PC-9 (cell line): ENCODE data around the gene RALGPS1. TPM values are rescaled to one million over a fixed set of nuclear protein-coding genes. Genes with fewer than 3 reads are reported as not detected.

Source experiments
- BruUV-seq: library from RNA; stranded (reverse); fragments of 400-500 nt; replicated peaks from 2 replicates; lab custom pipeline; 2021; lab: Mats Ljungman, UMichigan
- CTCF ChIA-PET: fragments of 300-600 bp; sonication (Branson Sonifier 250); formaldehyde crosslinking; loops from one replicate; lab custom pipeline; 2022; ENCODE audit warnings: antibody characterized with exemption; lab: Charles Lee
- POLR2A ChIA-PET: fragments of 300-600 bp; sonication (Branson Sonifier 250); formaldehyde crosslinking; loops from one replicate; lab custom pipeline; 2022; ENCODE audit warnings: antibody characterized with exemption; ENCODE audit not compliant: unreplicated experiment; lab: Charles Lee
- DNase-seq, 2 experiments: peaks; one replicate each; pipeline versions ENCODE4 v3.0.0 to v3.0.0-alpha.2; 2015 to 2022; ENCODE audit warnings: mixed read lengths in 1 of 2
- H2AFZ ChIP-seq: fragments of 200-600 bp; sonication (generic); 2 replicates; pipeline ENCODE4 v1.8.1; 2017; ENCODE audit warnings: antibody characterized with exemption
- H3F3A ChIP-seq: fragments of 200-600 bp; sonication (generic); 2 replicates; pipeline ENCODE4 v1.8.1; 2017; ENCODE audit warnings: antibody characterized with exemption, mild to moderate bottlenecking, low read depth; ENCODE audit not compliant: insufficient read depth
- H3K27ac ChIP-seq: fragments of 200-600 bp; sonication (generic); 2 replicates; pipeline ENCODE4 v1.6.1; 2016; ENCODE audit warnings: mixed run types
- H3K27me3 ChIP-seq: fragments of 200-600 bp; sonication (generic); 2 replicates; pipeline ENCODE4 v1.6.1; 2016; ENCODE audit warnings: low read depth, mixed run types; ENCODE audit not compliant: insufficient read depth
- H3K36me3 ChIP-seq: fragments of 200-600 bp; sonication (generic); 2 replicates; pipeline ENCODE4 v1.6.1; 2016; ENCODE audit warnings: low read depth, mixed run types
- H3K4me1 ChIP-seq: fragments of 200-600 bp; sonication (generic); replicated peaks from 2 replicates; pipeline ENCODE4 v1.6.1; 2016; ENCODE audit warnings: mixed run types; ENCODE audit not compliant: insufficient read depth
- H3K4me2 ChIP-seq: fragments of 200-600 bp; sonication (generic); 2 replicates; pipeline ENCODE4 v1.6.1; 2017; ENCODE audit warnings: mixed run types
- H3K4me3 ChIP-seq: fragments of 200-600 bp; sonication (generic); 2 replicates; pipeline ENCODE4 v1.6.1; 2016; ENCODE audit warnings: mixed run types
- H3K79me2 ChIP-seq: fragments of 200-600 bp; sonication (generic); 2 replicates; pipeline ENCODE4 v1.6.1; 2017; ENCODE audit warnings: low read depth, mixed run types
- H3K9me2 ChIP-seq: fragments of 200-600 bp; sonication (generic); 2 replicates; pipeline ENCODE4 v1.8.1; 2017; ENCODE audit warnings: mild to moderate bottlenecking; ENCODE audit not compliant: insufficient read depth
- H3K9me3 ChIP-seq: fragments of 200-600 bp; sonication (generic); 2 replicates; pipeline ENCODE4 v1.8.1; 2016; ENCODE audit warnings: low read depth; ENCODE audit not compliant: insufficient read depth
- H4K20me1 ChIP-seq: fragments of 200-600 bp; sonication (generic); 2 replicates; pipeline ENCODE4 v1.8.1; 2017; ENCODE audit not compliant: insufficient read depth
- CTCF ChIP-seq: fragments of 200-600 bp; sonication (generic); conservative IDR thresholded peaks from 2 replicates; pipeline ENCODE4 v1.6.1; 2017; ENCODE audit warnings: mixed run types, antibody characterized with exemption, mild to moderate bottlenecking, moderate library complexity
- EZH2 ChIP-seq: fragments of 200-600 bp; sonication (generic); IDR thresholded peaks from 2 replicates; pipeline ENCODE4 v1.8.0; 2017; ENCODE audit warnings: antibody characterized with exemption, low read depth
- intact Hi-C: fragments of 100-400 bp; cut with micrococcal nuclease; formaldehyde crosslinking; loops from one replicate; pipeline ENCODE4 v1.10.0; 2022; ENCODE audit not compliant: unreplicated experiment
- total RNA-seq: library from RNA; stranded (reverse); gene quantifications from 2 replicates; pipeline ENCODE4 v1.2.3, GENCODE V29; 2021

The RALGPS1 gene
- total RNA-seq, 1 experiment from 2014 or later, result 23.3 TPM

GRCh38 chr9:127197186-127197860 lies 282.7 kb downstream of the RALGPS1 start:
- DNase-seq, result no peak

DNA sequence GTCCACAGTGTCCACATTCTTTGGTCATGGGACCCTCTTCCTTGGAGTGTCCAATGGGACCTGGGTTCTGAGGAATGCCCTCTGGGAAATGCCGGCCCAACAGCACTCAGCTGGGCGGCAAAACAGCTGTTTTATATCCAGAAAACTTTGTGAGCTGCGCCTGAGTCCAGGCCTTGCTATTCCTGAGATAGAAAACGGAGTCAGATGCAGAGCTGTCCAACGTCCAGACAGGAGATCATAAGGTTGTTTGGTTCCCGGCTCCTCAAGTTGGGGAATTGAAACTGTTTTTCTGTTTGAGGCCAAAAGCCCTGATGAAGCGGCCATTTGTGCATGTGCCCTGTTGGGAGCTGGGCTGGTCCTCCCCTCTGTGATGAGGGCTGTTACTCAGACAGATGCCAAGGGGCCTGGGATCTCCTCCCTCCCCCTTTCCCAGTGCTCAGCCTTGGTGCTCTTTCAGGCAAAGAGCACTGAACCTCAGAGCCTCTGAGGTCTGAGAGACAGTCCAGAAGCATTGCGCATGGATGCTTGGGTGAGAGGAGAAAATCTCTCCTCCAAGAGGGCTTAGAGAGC lies 283.4 kb downstream of the RALGPS1 start:
- no peak for DNase-seq
- ChIA-PET CTCF (interaction anchor here (1.0 to 1.4 kb wide), 4 partner anchors 212 to 257 kb away, joined by 3 to 10 read pairs (median 4); no protein-coding TSS in a partner anchor), POLR2A (no interaction called here)
- H3F3A ChIP-seq, result peaks cover 9% of the 10 kb centered on the region; the same call in 1 of the 2 replicates
- intact Hi-C loops, result loop anchor here (2.0 to 5.0 kb wide), 2 partner anchors 81 to 149 kb away; no protein-coding TSS in a partner anchor
- H3K27ac ChIP-seq, result no peak overlapping the region
- H3K4me3 ChIP-seq, result no peak overlapping the region
- TF ChIP-seq CTCF (no peak), EZH2 (no peak)
- H2AFZ ChIP-seq, result no peak overlapping the region
- H3K36me3 ChIP-seq, result no peaks in the 10 kb centered on the region
- H3K27me3 ChIP-seq, result no peaks in the 10 kb centered on the region
- H3K9me2 ChIP-seq, result no peaks in the 10 kb centered on the region
- peaks cover 27% of the 10 kb centered on the region for H3K4me1 ChIP-seq
- no TSS peak for BruUV-seq
- peak overlapping the region; percentile 23; the same call in 1 of the 2 replicates for H3K4me2 ChIP-seq
- H3K79me2 ChIP-seq, result no peaks in the 10 kb centered on the region
- H4K20me1 ChIP-seq, result no peaks in the 10 kb centered on the region
- no peaks in the 10 kb centered on the region for H3K9me3 ChIP-seq

More at GRCh38 chr9:127197186-127197860, 282.7 kb downstream of the RALGPS1 start:
- H3K4me1 ChIP-seq, result peaks cover 27% of the 10 kb centered on the region
- H4K20me1 ChIP-seq, result no peaks in the 10 kb centered on the region
- no peaks in the 10 kb centered on the region for H3K9me3 ChIP-seq
- intact Hi-C loops, result loop anchor here (5.0 kb wide), 1 partner anchor 80 kb away; no protein-coding TSS in a partner anchor
- ChIA-PET CTCF (interaction anchor here (0.7 kb wide), 1 partner anchor 12 kb away, joined by 16 read pairs; no protein-coding TSS in a partner anchor), POLR2A (no interaction called here)
- no peaks in the 10 kb centered on the region for H3K79me2 ChIP-seq
- H3K36me3 ChIP-seq, result no peaks in the 10 kb centered on the region
- H2AFZ ChIP-seq, result no peak overlapping the region
- H3K9me2 ChIP-seq, result no peaks in the 10 kb centered on the region
- no peak overlapping the region for H3K4me2 ChIP-seq
- TF ChIP-seq EZH2, result no peak
- no peak for TF ChIP-seq CTCF
- H3F3A ChIP-seq, result peaks cover 9% of the 10 kb centered on the region; the same call in 1 of the 2 replicates
- H3K27ac ChIP-seq, result no peak overlapping the region
- no peak overlapping the region for H3K4me3 ChIP-seq
- no peaks in the 10 kb centered on the region for H3K27me3 ChIP-seq
- BruUV-seq, result no TSS peak

DNA sequence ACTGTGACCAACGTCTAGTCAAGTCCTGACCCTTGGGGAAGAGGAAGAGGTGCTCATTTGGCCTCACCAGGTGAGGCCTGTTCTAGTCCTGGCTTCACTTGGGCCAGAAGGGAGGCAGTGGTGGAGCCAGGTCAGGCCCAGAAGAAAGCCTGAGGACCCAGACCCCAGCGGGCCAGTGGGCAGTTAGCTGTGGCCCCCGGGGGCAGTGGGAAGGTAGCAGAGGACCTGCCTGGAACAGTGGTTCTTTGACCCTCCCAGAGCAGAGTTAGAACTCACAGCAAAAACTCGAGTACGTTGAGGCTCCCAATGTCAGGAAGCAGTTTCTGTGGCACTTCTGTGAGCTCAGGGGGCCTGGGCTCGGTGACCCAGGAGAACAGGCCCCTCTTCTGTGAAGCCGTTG lies 284.0 kb downstream of the RALGPS1 start:
- Histone ChIP-seq H3K79me2 (no peaks in the 10 kb centered on the region), H3K27me3 (no peaks in the 10 kb centered on the region), H3F3A (peaks cover 9% of the 10 kb centered on the region; the same call in 1 of the 2 replicates), H3K4me3 (no peak overlapping the region), H2AFZ (no peak overlapping the region), H3K36me3 (no peaks in the 10 kb centered on the region), H3K4me2 (peak overlapping the region; percentile 23; the same call in 1 of the 2 replicates), H3K9me2 (no peaks in the 10 kb centered on the region), H4K20me1 (no peaks in the 10 kb centered on the region), H3K4me1 (peaks cover 27% of the 10 kb centered on the region), H3K9me3 (no peaks in the 10 kb centered on the region), H3K27ac (no peak overlapping the region)
- no peak for DNase-seq
- CTCF ChIA-PET, result interaction anchor here (0.9 to 1.4 kb wide), 6 partner anchors 213 to 257 kb away, joined by 3 to 10 read pairs (median 4); no protein-coding TSS in a partner anchor
- intact Hi-C loops, result loop anchor here (2.0 to 5.0 kb wide), 2 partner anchors 81 to 150 kb away; no protein-coding TSS in a partner anchor
- no TSS peak for BruUV-seq
- TF ChIP-seq CTCF (no peak), EZH2 (no peak)
- POLR2A ChIA-PET, result interaction anchor here (0.6 kb wide), 1 partner anchor 132 kb away, joined by 6 read pairs; no protein-coding TSS in a partner anchor
